ENCODE measurements around the gene MRPL40.

The MRPL40 gene

DNA sequence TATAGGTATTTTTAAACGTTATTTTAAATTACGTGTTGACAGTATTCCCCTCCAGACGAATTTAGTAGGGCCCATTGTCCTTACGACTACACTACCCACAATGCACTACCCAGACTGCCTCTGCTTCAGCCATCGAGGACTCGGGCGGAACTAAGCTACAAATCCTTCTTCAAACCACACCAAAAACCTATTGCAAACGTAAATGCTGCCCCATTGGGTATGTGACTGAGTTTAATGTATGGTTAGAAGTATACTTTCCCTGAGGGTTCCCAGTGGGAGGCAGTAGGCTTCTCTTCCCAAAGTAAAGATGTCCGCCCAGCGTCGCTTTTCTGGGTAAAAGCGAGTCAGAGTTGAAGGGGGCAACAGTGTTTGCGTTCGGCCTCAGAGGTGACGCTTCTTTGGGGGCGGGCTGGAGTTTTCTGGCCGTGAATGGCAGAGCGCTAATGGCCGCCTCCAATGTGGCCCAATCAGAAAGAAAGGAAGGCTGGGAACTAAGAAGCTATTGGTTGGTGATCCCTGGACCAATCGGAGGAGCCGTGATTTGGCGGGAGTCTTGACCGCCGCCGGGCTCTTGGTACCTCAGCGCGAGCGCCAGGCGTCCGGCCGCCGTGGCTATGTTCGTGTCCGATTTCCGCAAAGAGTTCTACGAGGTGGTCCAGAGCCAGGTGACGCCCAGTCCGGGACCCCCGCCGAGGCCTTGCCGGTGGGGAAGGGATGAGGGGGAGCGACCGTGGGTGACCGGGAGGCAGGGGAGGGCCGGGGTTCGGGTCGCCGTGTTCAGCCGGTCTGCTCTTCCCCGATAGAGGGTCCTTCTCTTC lies 47.2 kb downstream of the MRPL40 start, which contains the start of gene CDC45 (continued):
- TF ChIP-seq ZBTB6 (tag by site-specific recombination; IDR thresholded peaks at IDR 0.05) (no peak), ZNF311 (tag by site-specific recombination; IDR thresholded peaks at IDR 0.05; ENCODE audit: borderline replicate concordance) (no peak), KLF1 (tag by site-specific recombination; IDR thresholded peaks at IDR 0.05) (no peak; the same call in 1 of the 2 replicates), KLF9 (tag by site-specific recombination; IDR thresholded peaks at IDR 0.05; ENCODE audit: low read depth) (0 out of 2 replicates have a peak, but pooled peaks have one; percentile 13), ZNF658 (tag by site-specific recombination; IDR thresholded peaks at IDR 0.05) (no peak), ZNF48 (tag by site-specific recombination; IDR thresholded peaks at IDR 0.05) (no peak), ZNF792 (tag by site-specific recombination; IDR thresholded peaks at IDR 0.05) (no peak), ZNF211 (tag by site-specific recombination; IDR thresholded peaks at IDR 0.05; ENCODE audit: low read depth) (no peak), ZNF544 (tag by site-specific recombination; IDR thresholded peaks at IDR 0.05) (no peak), ZNF416 (tag by site-specific recombination; IDR thresholded peaks at IDR 0.05) (no peak), ZNF23 (tag by site-specific recombination; IDR thresholded peaks at IDR 0.05; ENCODE audit: borderline replicate concordance) (no peak), ZNF132 (tag by site-specific recombination; IDR thresholded peaks at IDR 0.05; ENCODE audit: borderline replicate concordance) (no peak), ZNF701 (tag by site-specific recombination; IDR thresholded peaks at IDR 0.05) (no peak), ZBTB1 (tag by site-specific recombination; IDR thresholded peaks at IDR 0.05) (no peak), ZNF10 (tag by site-specific recombination; IDR thresholded peaks at IDR 0.05) (0 out of 2 replicates have a peak, but pooled peaks have one; percentile 8), HOXA7 (CRISPR knock-in tag; IDR thresholded peaks at IDR 0.05; ENCODE audit: borderline replicate concordance) (no peak), ZBTB8A (tag by site-specific recombination; IDR thresholded peaks at IDR 0.05) (no peak; the same call in 1 of the 2 replicates), ZNF571 (tag by site-specific recombination; IDR thresholded peaks at IDR 0.05) (no peak), ZNF76 (tag by site-specific recombination; IDR thresholded peaks at IDR 0.05; ENCODE audit: borderline replicate concordance, low read depth) (peak; percentile 100), ZNF776 (tag by site-specific recombination; IDR thresholded peaks at IDR 0.05; ENCODE audit: borderline replicate concordance) (no peak), ZNF266 (tag by site-specific recombination; IDR thresholded peaks at IDR 0.05; ENCODE audit: low read depth) (no peak), WT1 (tag by site-specific recombination; IDR thresholded peaks at IDR 0.05) (no peak), ZSCAN16 (tag by site-specific recombination; IDR thresholded peaks at IDR 0.05) (no peak), ZNF670 (tag by site-specific recombination; IDR thresholded peaks at IDR 0.05; ENCODE audit: low read depth) (no peak), ZSCAN18 (tag by site-specific recombination; IDR thresholded peaks at IDR 0.05) (peak; percentile 20), ZNF704 (tag by site-specific recombination; IDR thresholded peaks at IDR 0.05) (0 out of 2 replicates have a peak, but pooled peaks have one; percentile 39), ZSCAN5A (tag by site-specific recombination; IDR thresholded peaks at IDR 0.05) (no peak)
- TF ChIP-seq, protein P1, sequence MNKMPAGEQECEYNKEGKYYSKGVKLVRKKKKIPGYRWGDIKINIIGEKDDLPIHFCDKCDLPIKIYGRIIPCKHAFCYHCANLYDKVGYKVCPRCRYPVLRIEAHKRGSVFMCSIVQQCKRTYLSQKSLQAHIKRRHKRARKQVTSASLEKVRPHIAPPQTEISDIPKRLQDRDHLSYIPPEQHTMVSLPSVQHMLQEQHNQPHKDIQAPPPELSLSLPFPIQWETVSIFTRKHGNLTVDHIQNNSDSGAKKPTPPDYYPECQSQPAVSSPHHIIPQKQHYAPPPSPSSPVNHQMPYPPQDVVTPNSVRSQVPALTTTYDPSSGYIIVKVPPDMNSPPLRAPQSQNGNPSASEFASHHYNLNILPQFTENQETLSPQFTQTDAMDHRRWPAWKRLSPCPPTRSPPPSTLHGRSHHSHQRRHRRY (tag by site-specific recombination; IDR thresholded peaks at IDR 0.05): peak; percentile 24; the same call in 1 of the 2 replicates
- TF ChIP-seq, protein P2, sequence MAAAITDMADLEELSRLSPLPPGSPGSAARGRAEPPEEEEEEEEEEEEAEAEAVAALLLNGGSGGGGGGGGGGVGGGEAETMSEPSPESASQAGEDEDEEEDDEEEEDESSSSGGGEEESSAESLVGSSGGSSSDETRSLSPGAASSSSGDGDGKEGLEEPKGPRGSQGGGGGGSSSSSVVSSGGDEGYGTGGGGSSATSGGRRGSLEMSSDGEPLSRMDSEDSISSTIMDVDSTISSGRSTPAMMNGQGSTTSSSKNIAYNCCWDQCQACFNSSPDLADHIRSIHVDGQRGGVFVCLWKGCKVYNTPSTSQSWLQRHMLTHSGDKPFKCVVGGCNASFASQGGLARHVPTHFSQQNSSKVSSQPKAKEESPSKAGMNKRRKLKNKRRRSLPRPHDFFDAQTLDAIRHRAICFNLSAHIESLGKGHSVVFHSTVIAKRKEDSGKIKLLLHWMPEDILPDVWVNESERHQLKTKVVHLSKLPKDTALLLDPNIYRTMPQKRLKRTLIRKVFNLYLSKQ (tag by site-specific recombination; IDR thresholded peaks at IDR 0.05; ENCODE audit: borderline replicate concordance): no peak
- TF ChIP-seq, protein P3, sequence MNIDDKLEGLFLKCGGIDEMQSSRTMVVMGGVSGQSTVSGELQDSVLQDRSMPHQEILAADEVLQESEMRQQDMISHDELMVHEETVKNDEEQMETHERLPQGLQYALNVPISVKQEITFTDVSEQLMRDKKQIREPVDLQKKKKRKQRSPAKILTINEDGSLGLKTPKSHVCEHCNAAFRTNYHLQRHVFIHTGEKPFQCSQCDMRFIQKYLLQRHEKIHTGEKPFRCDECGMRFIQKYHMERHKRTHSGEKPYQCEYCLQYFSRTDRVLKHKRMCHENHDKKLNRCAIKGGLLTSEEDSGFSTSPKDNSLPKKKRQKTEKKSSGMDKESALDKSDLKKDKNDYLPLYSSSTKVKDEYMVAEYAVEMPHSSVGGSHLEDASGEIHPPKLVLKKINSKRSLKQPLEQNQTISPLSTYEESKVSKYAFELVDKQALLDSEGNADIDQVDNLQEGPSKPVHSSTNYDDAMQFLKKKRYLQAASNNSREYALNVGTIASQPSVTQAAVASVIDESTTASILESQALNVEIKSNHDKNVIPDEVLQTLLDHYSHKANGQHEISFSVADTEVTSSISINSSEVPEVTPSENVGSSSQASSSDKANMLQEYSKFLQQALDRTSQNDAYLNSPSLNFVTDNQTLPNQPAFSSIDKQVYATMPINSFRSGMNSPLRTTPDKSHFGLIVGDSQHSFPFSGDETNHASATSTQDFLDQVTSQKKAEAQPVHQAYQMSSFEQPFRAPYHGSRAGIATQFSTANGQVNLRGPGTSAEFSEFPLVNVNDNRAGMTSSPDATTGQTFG (tag by site-specific recombination; IDR thresholded peaks at IDR 0.05; ENCODE audit: borderline replicate concordance): no peak
